PFSK-1 (cell line): ENCODE measurements around the gene PIK3R1.

ENCODE experiments used
- FOXP2 ChIP-seq: optimal IDR thresholded peaks from 2 replicates; pipeline ENCODE3; 2011; ENCODE audit warnings: borderline replicate concordance, control low read depth, inconsistent platforms; ENCODE audit not compliant: insufficient read depth; ENCODE audit errors: extremely low read length, extremely low read depth
- POLR2AphosphoS5 ChIP-seq: IDR thresholded peaks from 2 replicates; pipeline ENCODE4 v1.6.1; 2012; ENCODE audit warnings: low read depth, mild to moderate bottlenecking, control low read depth, low read length, moderate library complexity
- SIN3A ChIP-seq: IDR thresholded peaks from 2 replicates; pipeline ENCODE4 v1.6.1; 2012; ENCODE audit warnings: mild to moderate bottlenecking, low read length, moderate library complexity, borderline replicate concordance; ENCODE audit not compliant: insufficient read depth
- TAF1 ChIP-seq: IDR thresholded peaks from 2 replicates; pipeline ENCODE4 v1.6.1; 2012; ENCODE audit warnings: low read length, control low read depth, borderline replicate concordance; ENCODE audit not compliant: insufficient read depth
- TF ChIP-seq, protein P1 (sequence below), 2 experiments: IDR thresholded peaks; 2 replicates each; pipeline versions ENCODE4 v1.6.1 to v1.8.0; 2011 to 2012; ENCODE audit warnings: low read depth in 2 of 2, low read length in 2 of 2, control low read depth in 1 of 2, inconsistent platforms in 1 of 2, mild to moderate bottlenecking in 1 of 2, moderate library complexity in 1 of 2; ENCODE audit not compliant: insufficient read depth in 1 of 2

DNA sequence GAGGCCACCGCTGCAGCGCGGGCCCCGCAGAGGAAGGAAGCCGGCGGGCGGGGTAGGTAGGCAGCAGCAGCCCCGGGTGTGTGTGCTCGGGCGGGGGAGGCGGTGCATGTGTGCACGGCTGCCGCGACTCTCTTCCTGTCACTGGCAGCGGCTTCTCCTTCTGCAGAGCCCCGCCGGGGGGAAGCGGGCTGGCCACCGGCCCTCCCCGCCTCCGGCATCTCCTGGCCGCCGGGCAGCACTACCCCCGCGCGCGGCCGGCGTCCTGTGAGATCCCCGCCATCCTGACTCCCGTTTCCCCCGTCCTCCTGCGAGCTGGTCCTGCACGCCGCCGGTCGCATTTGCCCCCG is 315 bp downstream of the PIK3R1 start:
- no peak for TF ChIP-seq SIN3A
- TF ChIP-seq, protein P1, sequence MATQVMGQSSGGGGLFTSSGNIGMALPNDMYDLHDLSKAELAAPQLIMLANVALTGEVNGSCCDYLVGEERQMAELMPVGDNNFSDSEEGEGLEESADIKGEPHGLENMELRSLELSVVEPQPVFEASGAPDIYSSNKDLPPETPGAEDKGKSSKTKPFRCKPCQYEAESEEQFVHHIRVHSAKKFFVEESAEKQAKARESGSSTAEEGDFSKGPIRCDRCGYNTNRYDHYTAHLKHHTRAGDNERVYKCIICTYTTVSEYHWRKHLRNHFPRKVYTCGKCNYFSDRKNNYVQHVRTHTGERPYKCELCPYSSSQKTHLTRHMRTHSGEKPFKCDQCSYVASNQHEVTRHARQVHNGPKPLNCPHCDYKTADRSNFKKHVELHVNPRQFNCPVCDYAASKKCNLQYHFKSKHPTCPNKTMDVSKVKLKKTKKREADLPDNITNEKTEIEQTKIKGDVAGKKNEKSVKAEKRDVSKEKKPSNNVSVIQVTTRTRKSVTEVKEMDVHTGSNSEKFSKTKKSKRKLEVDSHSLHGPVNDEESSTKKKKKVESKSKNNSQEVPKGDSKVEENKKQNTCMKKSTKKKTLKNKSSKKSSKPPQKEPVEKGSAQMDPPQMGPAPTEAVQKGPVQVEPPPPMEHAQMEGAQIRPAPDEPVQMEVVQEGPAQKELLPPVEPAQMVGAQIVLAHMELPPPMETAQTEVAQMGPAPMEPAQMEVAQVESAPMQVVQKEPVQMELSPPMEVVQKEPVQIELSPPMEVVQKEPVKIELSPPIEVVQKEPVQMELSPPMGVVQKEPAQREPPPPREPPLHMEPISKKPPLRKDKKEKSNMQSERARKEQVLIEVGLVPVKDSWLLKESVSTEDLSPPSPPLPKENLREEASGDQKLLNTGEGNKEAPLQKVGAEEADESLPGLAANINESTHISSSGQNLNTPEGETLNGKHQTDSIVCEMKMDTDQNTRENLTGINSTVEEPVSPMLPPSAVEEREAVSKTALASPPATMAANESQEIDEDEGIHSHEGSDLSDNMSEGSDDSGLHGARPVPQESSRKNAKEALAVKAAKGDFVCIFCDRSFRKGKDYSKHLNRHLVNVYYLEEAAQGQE (IDR thresholded peaks at IDR 0.05; ENCODE audit: insufficient read depth in 1 of 2, low read depth in 2 of 2, low read length in 2 of 2) = no peak
- no peak for TF ChIP-seq TAF1
- no peak for TF ChIP-seq POLR2AphosphoS5
- TF ChIP-seq FOXP2 = no peak
